HEK293 (cell line): ENCODE measurements around the gene INHBB.

Experiments used
- CTCF ChIP-seq: fragments of 450-650 bp; formaldehyde crosslinking; IDR thresholded peaks from 2 replicates; pipeline ENCODE4 v1.5.1; 2016; ENCODE audit warnings: missing biosample characterization, missing genetic modification characterization
- IKZF3 ChIP-seq: fragments of 450-650 bp; IDR thresholded peaks from 2 replicates; pipeline ENCODE4 v1.5.0; 2018; ENCODE audit warnings: missing biosample characterization, mild to moderate bottlenecking, missing genetic modification characterization, moderate library complexity
- RBAK ChIP-seq: fragments of 450-650 bp; formaldehyde crosslinking; IDR thresholded peaks from 2 replicates; pipeline ENCODE4 v1.5.1; 2016; ENCODE audit warnings: missing biosample characterization, missing genetic modification characterization
- REST ChIP-seq: fragments of 450-650 bp; formaldehyde crosslinking; IDR thresholded peaks from 2 replicates; pipeline ENCODE4 v1.5.1; 2016; ENCODE audit warnings: missing biosample characterization, missing genetic modification characterization
- SETDB1 ChIP-seq: IDR thresholded peaks from one replicate; pipeline ENCODE4 v1.6.1; 2017; ENCODE audit warnings: mild to moderate bottlenecking, low read length, moderate library complexity, mixed read lengths; ENCODE audit not compliant: insufficient read length
- SP2 ChIP-seq: fragments of 450-650 bp; formaldehyde crosslinking; IDR thresholded peaks from 2 replicates; pipeline ENCODE4 v1.5.1; 2016; ENCODE audit warnings: missing biosample characterization, missing genetic modification characterization
- YY1 ChIP-seq: fragments of 450-650 bp; formaldehyde crosslinking; IDR thresholded peaks from 2 replicates; pipeline ENCODE4 v1.5.1; 2018; ENCODE audit warnings: missing biosample characterization, missing genetic modification characterization
- ZBTB17 ChIP-seq: fragments of 450-650 bp; formaldehyde crosslinking; IDR thresholded peaks from 2 replicates; pipeline ENCODE4 v1.5.1; 2016; ENCODE audit warnings: missing biosample characterization, missing genetic modification characterization
- ZNF138 ChIP-seq: fragments of 450-650 bp; formaldehyde crosslinking; IDR thresholded peaks from 2 replicates; pipeline ENCODE4 v1.5.1; 2016; ENCODE audit warnings: missing biosample characterization, missing genetic modification characterization, borderline replicate concordance
- ZNF221 ChIP-seq: fragments of 450-650 bp; formaldehyde crosslinking; IDR thresholded peaks from 2 replicates; pipeline ENCODE4 v1.5.1; 2017; ENCODE audit warnings: missing biosample characterization, missing genetic modification characterization, borderline replicate concordance
- ZNF768 ChIP-seq: fragments of 450-650 bp; formaldehyde crosslinking; IDR thresholded peaks from 2 replicates; pipeline ENCODE4 v1.5.1; 2018; ENCODE audit warnings: missing biosample characterization, mild to moderate bottlenecking, missing genetic modification characterization
- ZSCAN18 ChIP-seq: fragments of 450-650 bp; formaldehyde crosslinking; IDR thresholded peaks from 2 replicates; pipeline ENCODE4 v1.5.1; 2016; ENCODE audit warnings: missing biosample characterization, missing genetic modification characterization

GRCh38 chr2:120343100-120343432 is 2.9 kb upstream of the INHBB start:
- no peak for TF ChIP-seq SP2 (tag by site-specific recombination)
- no peak for TF ChIP-seq REST (tag by site-specific recombination)
- TF ChIP-seq IKZF3 (tag by site-specific recombination): no peak
- no peak for TF ChIP-seq ZNF221 (tag by site-specific recombination)
- no peak for TF ChIP-seq SETDB1
- no peak for TF ChIP-seq YY1
- TF ChIP-seq ZNF138 (tag by site-specific recombination): no peak
- TF ChIP-seq ZSCAN18 (tag by site-specific recombination): no peak
- no peak for TF ChIP-seq ZBTB17 (tag by site-specific recombination)
- no peak for TF ChIP-seq CTCF
- no peak for TF ChIP-seq ZNF768
- no peak for TF ChIP-seq RBAK (tag by site-specific recombination)
